LNCAP (cell line): ENCODE measurements around the gene CCDC106.

ENCODE experiments used
- TF ChIP-seq, protein P1 (sequence below): fragments of 450-650 bp; IDR thresholded peaks from 2 replicates; pipeline ENCODE4 v1.5.1; 2017; ENCODE audit warnings: mild to moderate bottlenecking

The CCDC106 gene

DNA sequence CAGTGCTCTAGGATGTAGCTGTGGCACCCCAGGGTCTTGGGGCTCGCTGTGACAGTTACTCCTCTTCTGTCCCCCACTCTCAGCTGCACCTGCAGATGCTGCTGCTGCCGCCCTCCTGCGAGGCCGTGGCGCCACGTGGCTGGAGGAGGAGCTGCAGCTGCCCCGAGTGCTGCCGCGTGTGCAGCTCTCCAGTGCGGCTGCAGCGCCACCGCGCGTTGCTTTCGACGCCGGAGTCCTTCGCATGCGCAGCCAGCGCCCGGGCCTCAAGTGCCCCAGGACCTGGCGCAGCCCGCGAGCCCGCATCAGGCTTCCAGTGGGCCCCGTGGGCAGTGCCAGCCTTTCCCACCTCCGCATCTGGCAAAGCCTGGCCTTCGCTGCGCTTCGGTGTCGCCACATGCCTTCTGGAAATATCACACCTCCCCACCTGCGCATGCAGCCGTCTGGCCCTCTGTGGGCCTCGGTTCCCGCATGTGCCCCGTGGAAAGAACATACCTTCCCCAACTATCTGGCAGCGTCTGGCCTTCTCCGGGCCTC lies 7.9 kb upstream of the CCDC106 start:
- TF ChIP-seq, protein P1, sequence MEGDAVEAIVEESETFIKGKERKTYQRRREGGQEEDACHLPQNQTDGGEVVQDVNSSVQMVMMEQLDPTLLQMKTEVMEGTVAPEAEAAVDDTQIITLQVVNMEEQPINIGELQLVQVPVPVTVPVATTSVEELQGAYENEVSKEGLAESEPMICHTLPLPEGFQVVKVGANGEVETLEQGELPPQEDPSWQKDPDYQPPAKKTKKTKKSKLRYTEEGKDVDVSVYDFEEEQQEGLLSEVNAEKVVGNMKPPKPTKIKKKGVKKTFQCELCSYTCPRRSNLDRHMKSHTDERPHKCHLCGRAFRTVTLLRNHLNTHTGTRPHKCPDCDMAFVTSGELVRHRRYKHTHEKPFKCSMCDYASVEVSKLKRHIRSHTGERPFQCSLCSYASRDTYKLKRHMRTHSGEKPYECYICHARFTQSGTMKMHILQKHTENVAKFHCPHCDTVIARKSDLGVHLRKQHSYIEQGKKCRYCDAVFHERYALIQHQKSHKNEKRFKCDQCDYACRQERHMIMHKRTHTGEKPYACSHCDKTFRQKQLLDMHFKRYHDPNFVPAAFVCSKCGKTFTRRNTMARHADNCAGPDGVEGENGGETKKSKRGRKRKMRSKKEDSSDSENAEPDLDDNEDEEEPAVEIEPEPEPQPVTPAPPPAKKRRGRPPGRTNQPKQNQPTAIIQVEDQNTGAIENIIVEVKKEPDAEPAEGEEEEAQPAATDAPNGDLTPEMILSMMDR: no peak

DNA sequence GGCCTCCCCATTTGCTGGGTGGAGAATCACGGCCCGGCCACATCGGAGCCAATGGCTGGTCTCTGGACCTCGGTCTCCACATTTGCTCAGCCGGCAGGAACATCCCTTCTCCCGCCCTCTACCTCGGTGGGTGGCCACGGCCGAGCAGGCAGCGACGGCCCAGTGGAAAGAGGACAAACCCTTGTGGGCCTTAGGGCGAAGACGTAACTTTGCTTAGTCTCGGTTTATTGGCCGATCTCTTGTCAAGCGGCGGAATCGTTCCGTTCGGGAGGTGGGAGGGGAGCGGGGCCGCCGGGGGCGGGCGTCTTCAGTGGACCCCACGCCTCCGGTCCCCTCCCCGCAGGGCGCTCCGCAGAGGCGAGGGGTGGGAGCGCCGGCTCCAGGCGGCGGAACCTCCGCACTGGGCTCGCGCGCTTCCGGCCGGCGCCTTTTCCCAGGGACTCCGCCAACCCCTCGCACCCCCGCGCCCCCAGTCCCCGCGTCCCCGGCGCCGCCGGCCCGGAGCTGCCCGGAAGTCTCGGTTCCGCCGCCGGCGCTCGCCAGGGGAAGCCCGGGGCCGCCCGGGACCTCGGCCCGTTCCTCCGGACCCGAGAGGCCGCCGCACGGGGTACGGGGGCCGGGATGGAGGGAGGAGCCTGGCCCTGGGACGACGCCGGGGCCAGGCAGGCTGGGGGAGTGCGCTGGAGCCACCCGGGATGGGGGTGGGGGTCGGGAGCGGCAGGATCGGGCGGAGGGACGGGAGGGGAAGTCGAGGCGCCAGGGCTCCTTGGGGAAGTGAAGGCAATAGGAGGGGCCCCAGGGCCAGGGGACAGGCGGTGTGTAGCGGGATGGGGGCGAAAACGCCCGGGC lies 7.2 kb upstream of the CCDC106 start, which contains the start of gene ZNF580:
ZNF580 (plus strand) TSS at position 426 of the 849 bp plus-strand sequence. CDS start 1,507 bp downstream, outside the sequence.
- TF ChIP-seq, protein P1: no peak

DNA sequence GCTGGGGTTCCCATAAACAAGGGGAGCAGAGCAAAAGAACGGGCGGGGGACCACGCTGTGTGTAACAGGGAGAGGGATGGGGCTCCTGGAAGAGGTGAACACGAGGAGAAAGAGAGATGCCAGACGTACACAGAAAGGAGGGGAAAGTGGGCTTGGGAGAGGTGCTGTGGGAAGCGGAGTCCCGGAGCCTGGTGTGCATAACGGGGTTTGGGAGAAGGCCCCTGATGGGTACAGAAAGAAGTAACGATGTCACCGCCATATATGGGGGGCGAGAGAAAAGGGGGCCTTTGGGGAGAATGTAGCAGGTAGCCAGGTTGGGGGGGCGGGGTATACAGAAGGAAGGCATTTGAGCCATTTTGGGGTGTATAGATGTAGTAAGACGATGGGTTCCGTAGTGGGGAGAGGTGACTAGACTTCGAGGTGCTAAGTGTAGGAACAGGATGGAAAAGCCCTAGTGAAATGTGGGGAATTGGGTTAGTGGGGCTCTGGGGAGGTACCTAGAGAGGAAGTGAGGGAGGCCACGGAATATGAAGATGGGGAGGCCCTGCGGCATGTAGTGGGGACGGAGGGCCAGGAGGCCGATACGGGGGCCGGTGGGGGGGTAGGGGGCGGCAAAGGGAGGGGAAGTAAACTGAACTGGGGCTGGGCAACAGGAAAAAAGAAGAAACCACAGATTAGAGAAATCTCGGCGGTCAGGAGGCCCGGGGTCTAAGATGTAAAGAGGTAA lies 6.4 kb upstream of the CCDC106 start:
- TF ChIP-seq, protein P1: no peak

DNA sequence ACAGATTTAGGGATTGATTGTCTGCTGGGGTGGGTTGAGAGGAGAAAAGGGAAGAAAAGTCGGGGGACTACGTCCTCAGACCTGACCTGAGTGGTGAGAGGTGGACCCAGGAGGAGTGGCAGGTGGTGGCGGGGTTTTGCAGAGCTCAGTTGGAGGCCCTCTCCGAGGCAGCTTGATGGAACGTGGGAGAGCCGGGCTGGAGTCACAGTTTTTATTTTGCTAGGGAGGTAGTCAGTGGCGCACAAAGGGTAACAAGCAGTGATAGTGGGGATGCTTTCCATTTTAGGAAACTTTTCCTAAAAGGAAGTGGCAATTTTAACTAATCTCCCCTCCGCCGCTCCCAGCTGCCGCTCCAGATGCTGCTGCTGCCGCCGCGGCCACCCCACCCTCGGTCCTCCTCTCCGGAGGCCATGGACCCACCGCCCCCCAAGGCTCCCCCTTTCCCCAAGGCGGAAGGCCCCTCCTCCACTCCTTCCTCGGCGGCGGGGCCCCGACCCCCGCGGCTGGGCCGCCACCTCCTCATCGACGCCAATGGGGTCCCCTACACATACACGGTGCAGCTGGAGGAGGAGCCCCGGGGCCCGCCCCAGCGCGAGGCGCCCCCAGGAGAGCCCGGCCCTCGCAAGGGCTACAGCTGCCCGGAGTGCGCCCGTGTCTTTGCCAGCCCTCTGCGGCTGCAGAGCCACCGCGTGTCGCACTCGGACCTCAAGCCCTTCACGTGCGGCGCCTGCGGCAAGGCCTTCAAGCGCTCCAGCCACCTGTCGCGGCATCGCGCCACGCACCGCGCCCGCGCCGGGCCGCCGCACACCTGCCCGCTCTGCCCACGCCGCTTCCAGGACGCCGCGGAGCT lies 5.6 kb upstream of the CCDC106 start:
- TF ChIP-seq, protein P1: no peak

DNA sequence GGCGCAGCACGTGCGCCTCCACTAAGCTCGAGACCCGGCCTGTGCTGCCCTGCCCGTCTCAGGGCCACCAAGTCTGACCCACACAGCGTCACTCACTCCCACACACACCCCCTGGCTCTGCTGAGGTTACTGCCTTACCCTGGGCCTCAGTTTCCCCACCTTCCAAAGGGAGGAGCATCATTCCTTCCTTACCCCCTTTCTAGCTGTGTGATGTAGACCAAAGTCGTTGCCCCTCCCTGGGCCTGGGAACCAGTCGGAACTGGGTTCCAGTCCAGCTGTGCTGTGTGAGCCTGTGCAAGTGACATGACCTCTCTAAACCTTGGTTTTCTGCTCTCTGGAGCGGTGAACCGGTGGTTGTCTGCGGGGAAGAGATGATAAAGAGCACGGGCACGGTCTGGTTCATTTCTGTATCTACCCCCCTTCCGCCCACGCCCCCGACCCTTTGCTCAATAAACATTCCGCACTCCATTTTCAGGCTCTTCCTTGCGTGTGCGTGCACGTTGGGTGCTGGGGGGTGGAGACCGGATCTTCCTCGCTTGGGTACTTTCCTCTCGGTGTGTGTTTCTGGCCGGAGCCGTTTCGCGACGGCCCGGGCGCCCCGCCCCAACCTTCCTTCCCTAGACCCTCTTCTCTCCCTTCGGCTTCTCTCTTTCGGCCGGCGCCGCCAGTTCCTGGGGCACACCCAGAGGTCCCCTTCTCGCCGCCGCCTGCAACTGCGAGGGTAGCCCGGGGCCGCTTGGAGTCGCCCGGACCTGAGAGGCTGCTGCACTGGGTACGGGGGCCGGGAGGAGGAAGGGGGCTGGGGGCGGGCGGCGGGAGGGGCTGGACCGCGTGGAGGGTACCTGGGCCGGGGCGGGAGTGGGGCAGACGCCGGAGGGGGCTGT lies 4.8 kb upstream of the CCDC106 start, which contains the start of gene ZNF581:
ZNF581 (plus strand) TSS at position 647 of the 884 bp plus-strand sequence. CDS start 923 bp downstream, outside the sequence.
- TF ChIP-seq, protein P1: no peak

DNA sequence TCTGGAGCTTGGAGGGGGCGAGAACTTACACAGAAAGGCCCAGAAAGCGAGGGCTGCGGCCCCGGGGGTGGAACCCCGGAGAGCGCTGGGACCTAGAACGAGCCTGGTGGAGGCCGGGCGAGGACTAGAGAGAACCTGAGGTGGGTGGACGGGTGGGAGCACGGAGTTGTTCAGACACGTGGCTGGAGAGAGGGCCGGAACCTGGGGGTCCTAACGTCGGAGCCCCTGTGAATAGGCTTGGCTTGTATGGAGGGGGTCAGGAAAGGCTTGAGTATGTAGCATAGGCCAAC lies 4.2 kb upstream of the CCDC106 start:
- TF ChIP-seq, protein P1: no peak
